ENCODE measurements around the gene RABL6. TPM values are rescaled to one million over a fixed set of nuclear protein-coding genes. Genes with fewer than 3 reads are reported as not detected.

RABL6 gene
- total RNA-seq, 1 donor from 2014 or later = 71.2 TPM

DNA sequence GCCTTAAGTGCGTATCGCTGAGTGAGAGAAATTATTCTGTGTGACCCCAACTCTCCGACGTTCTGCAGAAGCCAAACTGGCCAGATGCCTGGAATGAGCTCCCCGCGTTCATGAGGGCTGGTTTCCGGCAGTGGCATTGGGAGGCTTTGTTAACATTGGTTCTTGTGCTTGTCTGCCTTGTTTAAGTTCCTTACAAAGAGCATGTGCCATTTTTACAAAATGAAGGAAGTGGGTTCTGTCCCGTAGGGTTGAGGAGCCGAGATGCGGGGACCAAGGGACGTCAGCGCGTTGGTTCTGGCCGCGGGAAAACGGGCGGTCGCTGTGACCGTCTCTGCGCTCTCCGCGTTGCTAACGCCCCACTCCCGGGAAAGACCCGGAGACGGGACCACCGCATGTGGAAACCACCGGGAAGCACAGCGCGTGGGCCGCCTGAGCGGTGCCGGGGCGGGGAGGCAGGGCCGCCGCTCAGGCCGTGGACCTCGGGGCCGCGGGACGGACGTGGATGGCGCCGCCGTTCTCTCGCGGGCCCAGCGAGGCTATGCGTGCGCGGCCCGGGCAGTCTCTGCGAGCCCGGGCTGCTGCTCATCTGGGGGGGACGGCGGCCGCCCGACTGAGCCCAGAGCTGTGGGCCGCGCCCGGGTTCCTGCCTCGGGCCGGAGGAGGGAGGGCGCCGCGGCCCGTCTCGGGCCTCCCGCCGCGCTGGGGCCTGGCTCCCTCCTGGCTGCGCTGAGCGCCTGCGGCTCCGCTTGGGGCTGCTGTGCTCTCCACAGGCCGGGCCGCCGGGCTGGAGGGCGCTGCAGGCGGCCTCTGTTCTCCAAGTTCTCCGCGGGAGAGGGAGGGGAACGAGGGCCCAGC lies 13.4 kb downstream of the RABL6 start:
- Mint-ChIP-seq H3K27ac (peak overlapping the region; percentile 78), H3K27me3 (ENCODE audit: insufficient read depth, low read depth) (peaks cover 4% of the 10 kb centered on the region), H3K9me3 (no peaks in the 10 kb centered on the region), H3K36me3 (peaks cover 21% of the 10 kb centered on the region), H3K4me1 (peaks cover 10% of the 10 kb centered on the region), H3K4me3 (peak overlapping the region; percentile 38)
- no peak overlapping the region for H3K27ac ChIP-seq
- no peaks in the 10 kb centered on the region for H3K9me3 ChIP-seq (ENCODE audit: low read depth)
- H3K9ac ChIP-seq = no peak overlapping the region
- H3K27me3 ChIP-seq = peaks cover 16% of the 10 kb centered on the region
- H2AFZ ChIP-seq (replicated peaks) = no peak overlapping the region
- H3K4me2 ChIP-seq = peak overlapping the region; percentile 97
- DNase-seq (ENCODE audit: low spot score) = peak; percentile 75
- TF ChIP-seq EZH2 (IDR thresholded peaks at IDR 0.05) = no peak
- TF ChIP-seq, protein P1, sequence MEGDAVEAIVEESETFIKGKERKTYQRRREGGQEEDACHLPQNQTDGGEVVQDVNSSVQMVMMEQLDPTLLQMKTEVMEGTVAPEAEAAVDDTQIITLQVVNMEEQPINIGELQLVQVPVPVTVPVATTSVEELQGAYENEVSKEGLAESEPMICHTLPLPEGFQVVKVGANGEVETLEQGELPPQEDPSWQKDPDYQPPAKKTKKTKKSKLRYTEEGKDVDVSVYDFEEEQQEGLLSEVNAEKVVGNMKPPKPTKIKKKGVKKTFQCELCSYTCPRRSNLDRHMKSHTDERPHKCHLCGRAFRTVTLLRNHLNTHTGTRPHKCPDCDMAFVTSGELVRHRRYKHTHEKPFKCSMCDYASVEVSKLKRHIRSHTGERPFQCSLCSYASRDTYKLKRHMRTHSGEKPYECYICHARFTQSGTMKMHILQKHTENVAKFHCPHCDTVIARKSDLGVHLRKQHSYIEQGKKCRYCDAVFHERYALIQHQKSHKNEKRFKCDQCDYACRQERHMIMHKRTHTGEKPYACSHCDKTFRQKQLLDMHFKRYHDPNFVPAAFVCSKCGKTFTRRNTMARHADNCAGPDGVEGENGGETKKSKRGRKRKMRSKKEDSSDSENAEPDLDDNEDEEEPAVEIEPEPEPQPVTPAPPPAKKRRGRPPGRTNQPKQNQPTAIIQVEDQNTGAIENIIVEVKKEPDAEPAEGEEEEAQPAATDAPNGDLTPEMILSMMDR (IDR thresholded peaks at IDR 0.05) = no peak
- TF ChIP-seq EZH2phosphoT487 (IDR thresholded peaks at IDR 0.05) = no peak
- H3K36me3 ChIP-seq = peaks cover 3% of the 10 kb centered on the region
- peaks cover 64% of the 10 kb centered on the region for H4K20me1 ChIP-seq (ENCODE audit: low read depth)
- peak overlapping the region; percentile 53 for H3K4me3 ChIP-seq
- peaks cover 9% of the 10 kb centered on the region for H3K4me1 ChIP-seq
- peaks cover 48% of the 10 kb centered on the region for H3K79me2 ChIP-seq (ENCODE audit: low read depth)
- peaks cover 12% of the 10 kb centered on the region for H3F3A ChIP-seq (ENCODE audit: low read depth)

DNA sequence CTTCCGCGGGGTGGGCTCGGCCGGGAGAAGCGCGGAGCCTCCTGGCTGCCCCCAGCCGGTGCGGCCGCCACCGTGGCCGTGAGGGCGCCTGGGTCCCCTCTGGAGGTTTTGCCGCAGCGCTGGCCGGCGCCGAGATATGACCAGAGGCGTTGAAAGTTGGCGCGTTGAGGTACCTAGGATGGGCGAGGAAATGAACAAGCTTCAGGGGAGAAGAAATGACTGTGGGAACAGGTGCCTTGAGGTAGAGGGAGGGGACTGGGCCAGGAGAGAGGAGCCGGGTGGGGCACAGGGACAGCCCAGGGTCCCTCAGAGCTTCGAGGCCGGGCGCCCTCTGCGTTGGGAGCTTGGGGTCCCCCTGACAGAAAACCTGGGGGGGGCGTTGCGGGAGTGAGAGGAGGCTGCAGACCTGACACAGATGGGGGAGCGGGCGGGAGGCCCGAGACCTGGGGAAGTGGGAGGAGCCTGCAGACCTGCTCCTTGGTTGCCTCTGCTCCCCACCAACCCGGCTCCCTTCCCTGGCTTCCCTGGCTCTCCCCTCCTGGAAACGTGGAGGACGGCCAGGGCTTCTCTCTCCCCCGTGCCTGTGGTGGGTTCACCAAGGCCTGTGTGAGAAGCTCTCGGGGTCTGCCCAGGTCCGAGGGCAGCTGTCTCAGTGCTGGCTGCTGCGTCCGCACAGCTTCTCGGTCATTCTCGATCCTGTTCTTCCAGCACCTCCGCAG lies 14.2 kb downstream of the RABL6 start:
- Histone ChIP-seq H3K4me2 (peak overlapping the region; percentile 97), H3K4me3 (peak overlapping the region; percentile 53), H3K9me3 (ENCODE audit: low read depth) (no peaks in the 10 kb centered on the region), H3K36me3 (peaks cover under 1% of the 10 kb centered on the region), H3K79me2 (ENCODE audit: low read depth) (peaks cover 40% of the 10 kb centered on the region), H3F3A (ENCODE audit: low read depth) (peaks cover 12% of the 10 kb centered on the region), H4K20me1 (ENCODE audit: low read depth) (peaks cover 58% of the 10 kb centered on the region), H3K4me1 (peaks cover 9% of the 10 kb centered on the region), H3K9ac (no peak overlapping the region), H3K27ac (no peak overlapping the region), H2AFZ (replicated peaks) (no peak overlapping the region), H3K27me3 (peaks cover 16% of the 10 kb centered on the region)
- H3K4me1 Mint-ChIP-seq = peaks cover 10% of the 10 kb centered on the region
- H3K4me3 Mint-ChIP-seq = no peak overlapping the region
- DNase-seq (ENCODE audit: low spot score) = peak; percentile 15
- no peak for TF ChIP-seq EZH2phosphoT487 (IDR thresholded peaks at IDR 0.05)
- no peak for TF ChIP-seq EZH2 (IDR thresholded peaks at IDR 0.05)
- TF ChIP-seq, protein P1 (IDR thresholded peaks at IDR 0.05) = no peak
- no peaks in the 10 kb centered on the region for H3K9me3 Mint-ChIP-seq
- H3K27me3 Mint-ChIP-seq (ENCODE audit: insufficient read depth, low read depth) = peaks cover 4% of the 10 kb centered on the region
- no peak overlapping the region for H3K27ac Mint-ChIP-seq
- H3K36me3 Mint-ChIP-seq = peaks cover 16% of the 10 kb centered on the region

DNA sequence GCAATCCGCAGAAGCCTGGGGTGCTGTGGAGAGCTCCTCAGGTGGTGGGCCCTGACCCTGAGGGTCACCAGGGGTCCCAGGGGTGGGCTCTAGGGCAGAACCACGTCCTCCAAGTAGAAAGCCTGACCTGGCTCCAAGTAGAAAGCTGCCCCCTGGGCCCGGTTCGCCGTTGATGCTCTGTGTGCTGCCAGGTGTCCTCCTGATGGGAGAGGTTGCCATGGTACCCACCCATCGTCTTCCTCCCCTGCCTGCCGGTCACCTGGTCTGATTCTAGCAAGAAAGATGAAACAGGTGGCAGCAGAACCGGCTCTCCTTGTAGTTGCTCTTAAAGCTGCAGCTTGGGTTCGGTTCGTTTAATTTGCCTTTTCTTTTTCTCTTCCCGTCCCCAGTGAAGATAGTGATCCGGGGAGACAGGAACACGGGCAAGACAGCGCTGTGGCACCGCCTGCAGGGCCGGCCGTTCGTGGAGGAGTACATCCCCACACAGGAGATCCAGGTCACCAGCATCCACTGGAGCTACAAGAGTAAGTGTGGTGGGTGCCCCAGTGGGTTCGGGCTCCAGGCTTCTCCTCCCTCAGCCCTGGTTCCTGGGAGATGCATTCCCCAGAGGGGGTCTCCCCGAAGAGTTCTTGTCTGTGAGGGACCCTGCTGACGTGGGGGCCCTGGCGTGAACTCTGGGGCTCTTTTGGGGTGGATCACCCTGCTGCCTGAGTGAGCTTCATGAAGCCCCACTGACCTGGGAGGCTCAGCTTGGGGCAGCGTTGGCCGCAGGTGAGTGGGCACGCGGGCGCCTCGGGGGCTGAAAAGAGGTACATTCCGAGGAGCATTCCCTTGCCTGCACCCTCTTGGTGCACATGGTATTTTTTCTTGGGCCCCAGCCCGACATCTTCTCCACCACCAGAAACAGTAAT lies 15.6 kb downstream of the RABL6 start:
- H3K4me2 ChIP-seq = no peak overlapping the region
- peaks cover 12% of the 10 kb centered on the region for H3F3A ChIP-seq (ENCODE audit: low read depth)
- H3K27ac Mint-ChIP-seq = no peak overlapping the region
- H3K4me3 ChIP-seq = no peak overlapping the region
- peaks cover 14% of the 10 kb centered on the region for H3K36me3 Mint-ChIP-seq
- H3K4me1 ChIP-seq = peaks cover 9% of the 10 kb centered on the region
- peaks cover 10% of the 10 kb centered on the region for H3K4me1 Mint-ChIP-seq
- peaks cover 16% of the 10 kb centered on the region for H3K27me3 ChIP-seq
- peaks cover 4% of the 10 kb centered on the region for H3K27me3 Mint-ChIP-seq (ENCODE audit: insufficient read depth, low read depth)
- H3K79me2 ChIP-seq (ENCODE audit: low read depth) = peaks cover 35% of the 10 kb centered on the region
- TF ChIP-seq EZH2 (IDR thresholded peaks at IDR 0.05) = no peak
- TF ChIP-seq EZH2phosphoT487 (IDR thresholded peaks at IDR 0.05) = no peak
- TF ChIP-seq, protein P1 (IDR thresholded peaks at IDR 0.05) = no peak
- H3K9ac ChIP-seq = no peak overlapping the region
- H3K4me3 Mint-ChIP-seq = no peak overlapping the region
- no peak overlapping the region for H2AFZ ChIP-seq (replicated peaks)
- H3K36me3 ChIP-seq = no peaks in the 10 kb centered on the region
- peaks cover 58% of the 10 kb centered on the region for H4K20me1 ChIP-seq (ENCODE audit: low read depth)
- no peak for DNase-seq (ENCODE audit: low spot score)
- H3K9me3 Mint-ChIP-seq = no peaks in the 10 kb centered on the region
- no peak overlapping the region for H3K27ac ChIP-seq
- no peaks in the 10 kb centered on the region for H3K9me3 ChIP-seq (ENCODE audit: low read depth)

All from neural progenitor cell (in vitro differentiated cells).